Astrocyte (in vitro differentiated cells and primary cell): ENCODE measurements around the gene LNX2. TPM values are rescaled to one million over a fixed set of nuclear protein-coding genes. Genes with fewer than 3 reads are reported as not detected.

Experiments
- DNase-seq: peaks from one replicate; pipeline ENCODE4 v3.0.0-alpha.2; 2010; ENCODE audit warnings: low read depth
- FAIRE-seq: peaks from 2 replicates; lab custom pipeline; 2011; peaks lifted over from hg19 to GRCh38; lab: Jason Lieb, UNC
- H2AFZ ChIP-seq: 2 replicates; pipeline ENCODE4 v1.6.0; 2012; ENCODE audit warnings: low read depth, low read length, inconsistent platforms
- H3K27ac ChIP-seq: 2 replicates; pipeline ENCODE4 v1.5.1; 2011; ENCODE audit warnings: low read depth, low read length, inconsistent platforms
- H3K27me3 ChIP-seq: 2 replicates; pipeline ENCODE4 v1.6.0; 2011; ENCODE audit warnings: low read length, inconsistent platforms; ENCODE audit not compliant: insufficient read depth
- H3K36me3 ChIP-seq: 2 replicates; pipeline ENCODE4 v1.5.1; 2011; ENCODE audit warnings: low read length, inconsistent platforms; ENCODE audit not compliant: insufficient read depth
- H3K4me1 ChIP-seq: 2 replicates; pipeline ENCODE4 v1.5.1; 2011; ENCODE audit warnings: low read length, inconsistent platforms; ENCODE audit not compliant: insufficient read depth
- H3K4me2 ChIP-seq: 2 replicates; pipeline ENCODE4 v1.6.0; 2012; ENCODE audit warnings: low read length, inconsistent platforms
- H3K4me3 ChIP-seq: 2 replicates; pipeline ENCODE4 v1.5.1; 2011; ENCODE audit warnings: low read depth, mild to moderate bottlenecking, low read length, inconsistent platforms; ENCODE audit not compliant: insufficient read depth
- H3K79me2 ChIP-seq: 2 replicates; pipeline ENCODE4 v1.6.0; 2012; ENCODE audit warnings: mild to moderate bottlenecking, low read length, inconsistent platforms; ENCODE audit not compliant: insufficient read depth
- H3K9ac ChIP-seq: 2 replicates; pipeline ENCODE4 v1.6.0; 2012; ENCODE audit warnings: mild to moderate bottlenecking, low read length, inconsistent platforms
- H3K9me3 ChIP-seq: 2 replicates; pipeline ENCODE4 v1.5.1; 2012; ENCODE audit warnings: low read depth, mild to moderate bottlenecking, low read length, inconsistent platforms; ENCODE audit not compliant: insufficient read depth
- H4K20me1 ChIP-seq: 2 replicates; pipeline ENCODE4 v1.6.0; 2012; ENCODE audit warnings: low read length, inconsistent platforms; ENCODE audit not compliant: insufficient read depth
- H3K27ac Mint-ChIP-seq: one replicate; pipeline ENCODE4 v1.8.0; 2021; ENCODE audit warnings: mild to moderate bottlenecking, mixed read lengths; ENCODE audit not compliant: unreplicated experiment
- H3K27me3 Mint-ChIP-seq: one replicate; pipeline ENCODE4 v1.8.0; 2021; ENCODE audit warnings: low read depth, mixed read lengths; ENCODE audit not compliant: unreplicated experiment
- H3K36me3 Mint-ChIP-seq: one replicate; pipeline ENCODE4 v1.8.0; 2021; ENCODE audit warnings: low read depth, mixed read lengths; ENCODE audit not compliant: unreplicated experiment
- H3K4me1 Mint-ChIP-seq: one replicate; pipeline ENCODE4 v1.8.0; 2021; ENCODE audit warnings: low read depth, mixed read lengths; ENCODE audit not compliant: unreplicated experiment
- H3K4me3 Mint-ChIP-seq: one replicate; pipeline ENCODE4 v1.8.0; 2021; ENCODE audit warnings: mild to moderate bottlenecking, moderate library complexity, mixed read lengths; ENCODE audit not compliant: unreplicated experiment
- H3K9me3 Mint-ChIP-seq: one replicate; pipeline ENCODE4 v1.8.0; 2021; ENCODE audit warnings: mild to moderate bottlenecking, mixed read lengths; ENCODE audit not compliant: unreplicated experiment
- CTCF ChIP-seq: IDR thresholded peaks from 2 replicates; pipeline ENCODE4 v1.5.1; 2011; ENCODE audit warnings: low read depth, mild to moderate bottlenecking, inconsistent platforms, low read length, moderate library complexity; ENCODE audit not compliant: insufficient read depth
- EZH2 ChIP-seq: IDR thresholded peaks from 2 replicates; pipeline ENCODE4 v1.6.1; 2012; ENCODE audit warnings: mild to moderate bottlenecking, low read length, inconsistent platforms; ENCODE audit not compliant: insufficient read depth
- total RNA-seq: library from RNA; stranded (reverse); gene quantifications from 2 replicates; pipeline ENCODE4 v1.2.1, GENCODE V29; 2021

The LNX2 gene
- total RNA-seq, 1 donor from 2014 or later, result 8.7 TPM

DNA sequence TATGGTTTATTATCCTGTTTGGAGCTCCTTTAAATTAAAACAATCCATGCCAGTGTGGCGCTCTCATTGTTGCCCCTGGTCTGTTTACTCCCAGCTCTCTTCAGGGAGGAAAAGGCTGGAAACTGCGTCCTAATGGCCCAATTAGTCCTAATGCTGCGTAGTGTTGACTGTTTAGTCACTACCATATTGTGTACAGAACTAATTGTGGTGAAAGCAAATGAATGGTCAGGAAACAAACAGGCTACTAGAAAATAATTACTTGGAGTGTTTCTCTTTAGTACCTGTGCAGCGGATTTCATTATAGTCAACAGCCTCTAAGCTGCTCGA, 115.5 kb downstream of the LNX2 start:
- TF ChIP-seq EZH2 (no peak), CTCF (no peak)
- FAIRE-seq (no peak), DNase-seq (no peak)
- no peak overlapping the region for H3K27ac Mint-ChIP-seq
- no peak overlapping the region for H3K27ac ChIP-seq
- no peaks in the 10 kb centered on the region for H4K20me1 ChIP-seq
- H2AFZ ChIP-seq, result no peak overlapping the region
- no peak overlapping the region for H3K4me3 Mint-ChIP-seq
- H3K4me2 ChIP-seq, result no peak overlapping the region
- no peaks in the 10 kb centered on the region for H3K79me2 ChIP-seq
- H3K9ac ChIP-seq, result no peak overlapping the region
- H3K27me3 ChIP-seq, result peaks cover 8% of the 10 kb centered on the region
- no peaks in the 10 kb centered on the region for H3K9me3 ChIP-seq
- no peaks in the 10 kb centered on the region for H3K4me1 Mint-ChIP-seq
- no peaks in the 10 kb centered on the region for H3K36me3 Mint-ChIP-seq
- no peak overlapping the region for H3K4me3 ChIP-seq
- H3K4me1 ChIP-seq, result no peaks in the 10 kb centered on the region
- H3K36me3 ChIP-seq, result no peaks in the 10 kb centered on the region
- H3K27me3 Mint-ChIP-seq, result peaks cover 37% of the 10 kb centered on the region
- peaks cover 3% of the 10 kb centered on the region for H3K9me3 Mint-ChIP-seq

DNA sequence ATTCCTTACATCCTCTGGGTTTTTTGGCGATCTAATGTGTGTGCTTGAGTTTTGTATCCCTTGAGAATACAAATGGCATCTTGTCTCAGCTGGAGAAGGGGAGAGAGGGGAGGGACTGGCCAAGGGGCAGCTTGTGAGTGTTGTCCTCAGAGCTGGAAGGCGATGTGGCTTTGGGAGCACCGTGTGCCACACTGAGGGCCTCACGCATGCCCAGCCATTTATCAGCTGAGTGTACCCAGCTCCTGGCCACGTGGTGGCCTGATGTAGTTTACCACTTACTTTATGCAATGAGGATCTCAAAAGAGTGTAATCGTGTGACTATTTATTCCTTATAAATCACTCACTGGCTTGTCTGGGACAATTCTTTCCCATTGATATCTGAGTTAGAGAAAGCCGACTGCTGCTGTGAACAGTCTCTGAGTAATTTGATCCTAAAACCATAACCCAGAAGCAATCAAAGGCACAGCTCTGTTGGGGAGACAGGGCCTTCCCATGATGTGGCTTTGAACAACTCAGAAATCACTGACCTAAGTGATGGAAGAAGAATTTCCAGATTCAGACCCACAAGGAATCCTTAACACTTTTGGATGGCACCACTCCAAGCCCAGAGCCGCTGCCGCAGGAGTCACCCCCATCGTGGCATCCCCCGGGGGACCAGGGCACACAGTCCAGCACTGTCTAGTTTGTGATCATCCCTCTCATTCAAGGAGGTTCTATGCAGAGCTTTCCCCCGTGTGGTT, 116.0 kb downstream of the LNX2 start:
- Histone ChIP-seq H3K9ac (no peak overlapping the region), H3K27me3 (peaks cover 5% of the 10 kb centered on the region), H3K79me2 (no peaks in the 10 kb centered on the region), H3K27ac (no peak overlapping the region), H3K4me2 (no peak overlapping the region), H3K4me1 (no peaks in the 10 kb centered on the region), H3K36me3 (no peaks in the 10 kb centered on the region), H3K4me3 (no peak overlapping the region), H3K9me3 (no peaks in the 10 kb centered on the region), H2AFZ (no peak overlapping the region), H4K20me1 (no peaks in the 10 kb centered on the region)
- Mint-ChIP-seq H3K27ac (no peak overlapping the region), H3K9me3 (peaks cover 1% of the 10 kb centered on the region), H3K27me3 (peaks cover 35% of the 10 kb centered on the region), H3K4me1 (no peaks in the 10 kb centered on the region), H3K36me3 (no peaks in the 10 kb centered on the region), H3K4me3 (no peak overlapping the region)
- no peak for FAIRE-seq
- TF ChIP-seq EZH2 (no peak), CTCF (no peak)
- DNase-seq, result no peak

DNA sequence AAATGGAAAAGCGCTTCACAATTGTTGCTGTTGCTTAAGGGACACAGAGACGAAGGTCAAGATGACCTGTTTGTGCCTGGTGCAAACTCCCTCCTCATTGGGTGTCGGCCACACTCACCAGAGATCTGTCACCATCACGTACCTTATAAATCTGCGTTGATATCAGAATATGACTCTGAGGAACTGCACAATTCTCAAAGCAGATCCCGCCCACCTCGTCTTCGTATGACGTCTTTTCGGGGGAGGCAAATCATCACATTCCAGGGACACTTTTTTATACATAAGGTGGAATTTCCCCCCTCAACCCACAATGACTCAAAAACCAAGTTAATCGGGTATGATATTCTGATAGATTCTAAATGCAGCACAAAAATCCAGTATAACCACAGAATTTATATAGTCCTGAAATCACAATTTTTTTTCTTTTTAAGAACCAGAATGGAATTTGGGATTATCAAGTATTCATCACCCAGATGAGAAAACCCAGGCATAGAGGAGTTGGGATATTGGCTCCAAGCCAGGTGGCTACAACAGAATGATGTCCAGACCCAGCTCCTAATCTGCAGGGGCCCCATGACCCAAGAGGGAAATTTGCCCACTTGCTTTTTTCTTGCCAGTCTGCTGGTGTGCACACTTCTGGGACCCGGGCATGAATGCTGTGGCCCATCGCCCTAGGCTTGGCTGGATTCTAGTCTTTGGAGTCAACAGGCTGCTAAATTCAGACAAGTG, 119.4 kb downstream of the LNX2 start:
- no peaks in the 10 kb centered on the region for H3K79me2 ChIP-seq
- no peak overlapping the region for H3K4me3 ChIP-seq
- no peak overlapping the region for H3K9ac ChIP-seq
- H4K20me1 ChIP-seq, result no peaks in the 10 kb centered on the region
- Mint-ChIP-seq H3K27ac (no peak overlapping the region), H3K4me3 (no peak overlapping the region), H3K36me3 (no peaks in the 10 kb centered on the region), H3K9me3 (no peaks in the 10 kb centered on the region), H3K4me1 (no peaks in the 10 kb centered on the region), H3K27me3 (peaks cover 18% of the 10 kb centered on the region)
- DNase-seq (no peak), FAIRE-seq (no peak)
- no peak overlapping the region for H3K27ac ChIP-seq
- H2AFZ ChIP-seq, result no peak overlapping the region
- no peak overlapping the region for H3K4me2 ChIP-seq
- H3K4me1 ChIP-seq, result no peaks in the 10 kb centered on the region
- no peak for TF ChIP-seq CTCF
- TF ChIP-seq EZH2, result no peak
- peaks cover 5% of the 10 kb centered on the region for H3K27me3 ChIP-seq
- H3K9me3 ChIP-seq, result no peaks in the 10 kb centered on the region
- H3K36me3 ChIP-seq, result no peaks in the 10 kb centered on the region
